ENCODE measurements around the gene ARHGAP6. TPM values are rescaled to one million over a fixed set of nuclear protein-coding genes. Genes with fewer than 3 reads are reported as not detected.

Gene ARHGAP6
- total RNA-seq, 1 donor from 2014 or later, result not detected

- Mint-ChIP-seq H3K36me3 (ENCODE audit: low read depth) (no peaks in the 10 kb centered on the region), H3K9me3 (no peaks in the 10 kb centered on the region), H3K4me1 (ENCODE audit: low read depth) (peaks cover 4% of the 10 kb centered on the region), H3K27ac (no peak overlapping the region), H3K4me3 (ENCODE audit: low read depth) (no peak overlapping the region), H3K27me3 (ENCODE audit: low read depth) (no peaks in the 10 kb centered on the region)
- DNase-seq (ENCODE audit: low spot score), result no peak
- intact Hi-C loops (cut with micrococcal nuclease), result no loop called here
These were observed 472.7 kb downstream of the ARHGAP6 start for GRCh38 chrX:11193035-11193469.

GRCh38 chrX:11190745-11191510 is 474.8 kb downstream of the ARHGAP6 start:
- intact Hi-C loops (cut with micrococcal nuclease), result no loop called here
- Mint-ChIP-seq H3K36me3 (ENCODE audit: low read depth) (no peaks in the 10 kb centered on the region), H3K4me1 (ENCODE audit: low read depth) (peaks cover 4% of the 10 kb centered on the region), H3K27me3 (ENCODE audit: low read depth) (no peaks in the 10 kb centered on the region), H3K9me3 (no peaks in the 10 kb centered on the region), H3K4me3 (ENCODE audit: low read depth) (no peak overlapping the region), H3K27ac (no peak overlapping the region)
- no peak for DNase-seq (ENCODE audit: low spot score)

- peaks cover 4% of the 10 kb centered on the region for H3K4me1 Mint-ChIP-seq (ENCODE audit: low read depth)
- H3K36me3 Mint-ChIP-seq (ENCODE audit: low read depth), result no peaks in the 10 kb centered on the region
- peak overlapping the region; percentile 38 for H3K27ac Mint-ChIP-seq
- no peak for DNase-seq (ENCODE audit: low spot score)
- H3K4me3 Mint-ChIP-seq (ENCODE audit: low read depth), result no peak overlapping the region
- H3K27me3 Mint-ChIP-seq (ENCODE audit: low read depth), result no peaks in the 10 kb centered on the region
- no peaks in the 10 kb centered on the region for H3K9me3 Mint-ChIP-seq
- intact Hi-C loops (cut with micrococcal nuclease), result no loop called here
These were observed 476.6 kb downstream of the ARHGAP6 start for GRCh38 chrX:11189097-11189496.

GRCh38 chrX:11188664-11189063 is 477.1 kb downstream of the ARHGAP6 start:
- no peaks in the 10 kb centered on the region for H3K36me3 Mint-ChIP-seq (ENCODE audit: low read depth)

GRCh38 chrX:11187001-11187400 is 478.7 kb downstream of the ARHGAP6 start:
- intact Hi-C loops (cut with micrococcal nuclease), result no loop called here
- H3K27ac Mint-ChIP-seq, result no peak overlapping the region
- no peak overlapping the region for H3K4me3 Mint-ChIP-seq (ENCODE audit: low read depth)
- no peaks in the 10 kb centered on the region for H3K36me3 Mint-ChIP-seq (ENCODE audit: low read depth)
- peaks cover 4% of the 10 kb centered on the region for H3K4me1 Mint-ChIP-seq (ENCODE audit: low read depth)
- no peak for DNase-seq (ENCODE audit: low spot score)
- no peaks in the 10 kb centered on the region for H3K9me3 Mint-ChIP-seq
- no peaks in the 10 kb centered on the region for H3K27me3 Mint-ChIP-seq (ENCODE audit: low read depth)

More at GRCh38 chrX:11188664-11189063, 477.1 kb downstream of the ARHGAP6 start:
- intact Hi-C loops (cut with micrococcal nuclease), result no loop called here
- H3K4me1 Mint-ChIP-seq (ENCODE audit: low read depth), result peaks cover 4% of the 10 kb centered on the region
- DNase-seq (ENCODE audit: low spot score), result no peak
- H3K27ac Mint-ChIP-seq, result peak overlapping the region; percentile 22
- H3K9me3 Mint-ChIP-seq, result no peaks in the 10 kb centered on the region
- H3K27me3 Mint-ChIP-seq (ENCODE audit: low read depth), result no peaks in the 10 kb centered on the region
- H3K4me3 Mint-ChIP-seq (ENCODE audit: low read depth), result no peak overlapping the region

GRCh38 chrX:11185861-11186260 is 479.9 kb downstream of the ARHGAP6 start:
- intact Hi-C loops (cut with micrococcal nuclease), result no loop called here
- Mint-ChIP-seq H3K27ac (no peak overlapping the region), H3K4me1 (ENCODE audit: low read depth) (peaks cover 4% of the 10 kb centered on the region), H3K27me3 (ENCODE audit: low read depth) (no peaks in the 10 kb centered on the region), H3K9me3 (no peaks in the 10 kb centered on the region), H3K36me3 (ENCODE audit: low read depth) (no peaks in the 10 kb centered on the region), H3K4me3 (ENCODE audit: low read depth) (no peak overlapping the region)
- DNase-seq (ENCODE audit: low spot score), result no peak

- no peak for DNase-seq (ENCODE audit: low spot score)
- no peaks in the 10 kb centered on the region for H3K27me3 Mint-ChIP-seq (ENCODE audit: low read depth)
- no peaks in the 10 kb centered on the region for H3K9me3 Mint-ChIP-seq
- no peak overlapping the region for H3K4me3 Mint-ChIP-seq (ENCODE audit: low read depth)
- no peaks in the 10 kb centered on the region for H3K36me3 Mint-ChIP-seq (ENCODE audit: low read depth)
- H3K27ac Mint-ChIP-seq, result no peak overlapping the region
- H3K4me1 Mint-ChIP-seq (ENCODE audit: low read depth), result no peaks in the 10 kb centered on the region
- intact Hi-C loops (cut with micrococcal nuclease), result no loop called here
These were observed 485.1 kb downstream of the ARHGAP6 start for GRCh38 chrX:11180571-11180970.

- Mint-ChIP-seq H3K9me3 (no peaks in the 10 kb centered on the region), H3K27me3 (ENCODE audit: low read depth) (no peaks in the 10 kb centered on the region), H3K36me3 (ENCODE audit: low read depth) (no peaks in the 10 kb centered on the region), H3K4me1 (ENCODE audit: low read depth) (no peaks in the 10 kb centered on the region), H3K4me3 (ENCODE audit: low read depth) (no peak overlapping the region), H3K27ac (no peak overlapping the region)
- intact Hi-C loops (cut with micrococcal nuclease), result no loop called here
- DNase-seq (ENCODE audit: low spot score), result no peak
These were observed 493.3 kb downstream of the ARHGAP6 start for GRCh38 chrX:11172415-11172814.

GRCh38 chrX:11171956-11172355 is 493.8 kb downstream of the ARHGAP6 start:
- H3K4me3 Mint-ChIP-seq (ENCODE audit: low read depth), result no peak overlapping the region
- intact Hi-C loops (cut with micrococcal nuclease), result no loop called here
- H3K36me3 Mint-ChIP-seq (ENCODE audit: low read depth), result no peaks in the 10 kb centered on the region
- H3K27me3 Mint-ChIP-seq (ENCODE audit: low read depth), result no peaks in the 10 kb centered on the region
- no peaks in the 10 kb centered on the region for H3K4me1 Mint-ChIP-seq (ENCODE audit: low read depth)
- H3K27ac Mint-ChIP-seq, result no peak overlapping the region
- no peak for DNase-seq (ENCODE audit: low spot score)
- no peaks in the 10 kb centered on the region for H3K9me3 Mint-ChIP-seq

- Mint-ChIP-seq H3K4me1 (ENCODE audit: low read depth) (no peaks in the 10 kb centered on the region), H3K4me3 (ENCODE audit: low read depth) (no peak overlapping the region), H3K9me3 (no peaks in the 10 kb centered on the region), H3K27ac (no peak overlapping the region), H3K36me3 (ENCODE audit: low read depth) (no peaks in the 10 kb centered on the region), H3K27me3 (ENCODE audit: low read depth) (no peaks in the 10 kb centered on the region)
- intact Hi-C loops (cut with micrococcal nuclease), result no loop called here
- DNase-seq (ENCODE audit: low spot score), result no peak
These were observed 501.3 kb downstream of the ARHGAP6 start for GRCh38 chrX:11164433-11164832.

GRCh38 chrX:11159149-11159548 is 506.6 kb downstream of the ARHGAP6 start:
- Mint-ChIP-seq H3K4me1 (ENCODE audit: low read depth) (no peaks in the 10 kb centered on the region), H3K27ac (no peak overlapping the region), H3K9me3 (no peaks in the 10 kb centered on the region), H3K36me3 (ENCODE audit: low read depth) (no peaks in the 10 kb centered on the region), H3K4me3 (ENCODE audit: low read depth) (no peak overlapping the region), H3K27me3 (ENCODE audit: low read depth) (no peaks in the 10 kb centered on the region)
- intact Hi-C loops (cut with micrococcal nuclease), result no loop called here
- no peak for DNase-seq (ENCODE audit: low spot score)

- Mint-ChIP-seq H3K36me3 (ENCODE audit: low read depth) (no peaks in the 10 kb centered on the region), H3K9me3 (no peaks in the 10 kb centered on the region), H3K27ac (no peak overlapping the region), H3K4me1 (ENCODE audit: low read depth) (no peaks in the 10 kb centered on the region), H3K27me3 (ENCODE audit: low read depth) (peaks cover 3% of the 10 kb centered on the region), H3K4me3 (ENCODE audit: low read depth) (no peak overlapping the region)
- no peak for DNase-seq (ENCODE audit: low spot score)
- intact Hi-C loops (cut with micrococcal nuclease), result no loop called here
These were observed 513.7 kb downstream of the ARHGAP6 start for GRCh38 chrX:11151799-11152559.

GRCh38 chrX:11148401-11148800 is 517.3 kb downstream of the ARHGAP6 start:
- H3K27ac Mint-ChIP-seq, result no peak overlapping the region
- no peaks in the 10 kb centered on the region for H3K4me1 Mint-ChIP-seq (ENCODE audit: low read depth)
- no peaks in the 10 kb centered on the region for H3K36me3 Mint-ChIP-seq (ENCODE audit: low read depth)
- no peak overlapping the region for H3K4me3 Mint-ChIP-seq (ENCODE audit: low read depth)
- H3K27me3 Mint-ChIP-seq (ENCODE audit: low read depth), result peaks cover 3% of the 10 kb centered on the region
- DNase-seq (ENCODE audit: low spot score), result no peak
- intact Hi-C loops (cut with micrococcal nuclease), result no loop called here
- no peaks in the 10 kb centered on the region for H3K9me3 Mint-ChIP-seq

Data from activated T-helper 2 cell treated with anti-CD3 and anti-CD28 coated beads, Interferon-gamma antibody, Interleukin-2, Interleukin-4, amounts not matched to agents 10 μg/mL and 5 μg/mL and 100 μg/mL, durations not matched to agents 14 hours and 24 hours and 36 hours (primary cell).